H1 (cell line): ENCODE results near the gene VPS41. TPM values are rescaled to one million over a fixed set of nuclear protein-coding genes. Genes with fewer than 3 reads are reported as not detected.

ENCODE experiments used
- CTCF ChIA-PET: fragments of 300-600 bp; sonication (Branson Sonifier 250); formaldehyde crosslinking; loops from one replicate; lab custom pipeline; 2021; ENCODE audit not compliant: partially characterized antibody; lab: Charles Lee
- POLR2A ChIA-PET: fragments of 300-600 bp; sonication (Branson Sonifier 250); formaldehyde crosslinking; loops from one replicate; lab custom pipeline; 2021; ENCODE audit warnings: inconsistent platforms; ENCODE audit not compliant: partially characterized antibody; lab: Charles Lee
- DNase-seq, 2 experiments: peaks; one replicate each; pipeline versions ENCODE4 v3.0.0 to v3.0.0-alpha.2; 2010 to 2022; ENCODE audit warnings: low spot score in 2 of 2, low read depth in 1 of 2, mixed read lengths in 1 of 2
- FAIRE-seq: peaks from 2 replicates; lab custom pipeline; 2011; peaks lifted over from hg19 to GRCh38; lab: Jason Lieb, UNC
- H2AFZ ChIP-seq: 2 replicates; pipeline ENCODE4 v1.8.1; 2012; ENCODE audit warnings: low read length, inconsistent platforms
- H2AK5ac ChIP-seq: 2 replicates; pipeline ENCODE4 v1.6.1; 2013; ENCODE audit warnings: low read depth, low read length
- H2BK120ac ChIP-seq: replicated peaks from 2 replicates; pipeline ENCODE3; 2013; ENCODE audit warnings: low read depth, low read length, inconsistent platforms
- H2BK12ac ChIP-seq: 2 replicates; pipeline ENCODE4 v1.6.1; 2013; ENCODE audit warnings: low read depth, low read length
- H2BK15ac ChIP-seq: 2 replicates; pipeline ENCODE4 v1.6.1; 2013; ENCODE audit warnings: low read length
- H2BK20ac ChIP-seq: 2 replicates; pipeline ENCODE4 v1.6.1; 2013; ENCODE audit warnings: low read length
- H2BK5ac ChIP-seq: 2 replicates; pipeline ENCODE4 v1.6.1; 2013; ENCODE audit warnings: low read depth, low read length
- H3K14ac ChIP-seq: 2 replicates; pipeline ENCODE4 v1.6.1; 2013; ENCODE audit warnings: inconsistent platforms; ENCODE audit not compliant: insufficient read length
- H3K18ac ChIP-seq: 2 replicates; pipeline ENCODE4 v1.6.1; 2013; ENCODE audit warnings: low read length; ENCODE audit errors: extremely low read depth
- H3K23ac ChIP-seq: 2 replicates; pipeline ENCODE4 v1.6.1; 2013; ENCODE audit warnings: inconsistent platforms; ENCODE audit not compliant: insufficient read length
- H3K23me2 ChIP-seq: 2 replicates; pipeline ENCODE4 v1.6.1; 2013; ENCODE audit warnings: low read depth, low read length
- H3K27ac ChIP-seq: 2 replicates; pipeline ENCODE4 v1.6.1; 2011; ENCODE audit warnings: low read depth, low read length, inconsistent platforms
- H3K27me3 ChIP-seq, 4 experiments: replicated peaks in 1 of 4; 1 replicate in 1 of 4; 2 replicates in 3 of 4; pipeline versions ENCODE4 v1.6.1 to v1.8.1; 2011 to 2013; ENCODE audit warnings: low read length in 3 of 4, mild to moderate bottlenecking in 3 of 4, inconsistent platforms in 2 of 4, mixed read lengths in 2 of 4, moderate library complexity in 1 of 4; ENCODE audit not compliant: control insufficient read depth in 3 of 4, insufficient read depth in 3 of 4; ENCODE audit errors: extremely low read depth in 1 of 4
- H3K36me3 ChIP-seq, 4 experiments: 2 replicates each; pipeline versions ENCODE4 v1.6.1 to v1.8.1; 2011 to 2013; ENCODE audit warnings: mild to moderate bottlenecking in 4 of 4, low read length in 3 of 4, moderate library complexity in 2 of 4, control low read depth in 1 of 4, inconsistent platforms in 1 of 4; ENCODE audit not compliant: insufficient read depth in 4 of 4, control insufficient read depth in 2 of 4
- H3K4ac ChIP-seq: replicated peaks from 2 replicates; pipeline ENCODE3; 2013; ENCODE audit warnings: low read length, low read depth, mixed read lengths, inconsistent platforms; ENCODE audit not compliant: insufficient read length
- H3K4me1 ChIP-seq, 4 experiments: replicated peaks in 1 of 4; 1 replicate in 1 of 4; 2 replicates in 3 of 4; pipeline versions ENCODE4 v1.6.1 to v1.8.1; 2011 to 2013; ENCODE audit warnings: low read length in 3 of 4, inconsistent platforms in 2 of 4, mixed read lengths in 1 of 4; ENCODE audit not compliant: insufficient read depth in 4 of 4, control insufficient read depth in 3 of 4
- H3K4me2 ChIP-seq, 2 experiments: 2 replicates each; pipeline versions ENCODE4 v1.6.1 to v1.8.1; 2011 to 2013; ENCODE audit warnings: low read depth in 2 of 2, low read length in 2 of 2, control low read depth in 1 of 2, inconsistent platforms in 1 of 2, mild to moderate bottlenecking in 1 of 2; ENCODE audit not compliant: insufficient read depth in 1 of 2
- H3K4me3 ChIP-seq, 4 experiments: fragments of 200-600, 300-600 bp in 1 of 4; sonication (generic), shearing (Covaris generic), sonication (Bioruptor Twin) in 1 of 4; 2 replicates each; pipeline versions ENCODE4 v1.5.1 to v1.8.1; 2011 to 2016; ENCODE audit warnings: low read length in 4 of 4, low read depth in 3 of 4, control low read depth in 2 of 4, inconsistent platforms in 2 of 4, mild to moderate bottlenecking in 2 of 4, mixed read lengths in 1 of 4, moderate library complexity in 1 of 4; ENCODE audit not compliant: insufficient read depth in 2 of 4; ENCODE audit errors: extremely low read depth in 1 of 4
- H3K56ac ChIP-seq: replicated peaks from 2 replicates; pipeline ENCODE3; 2013; ENCODE audit warnings: low read depth, mild to moderate bottlenecking, mixed read lengths, low read length, inconsistent platforms; ENCODE audit not compliant: insufficient read length
- H3K79me1 ChIP-seq: 2 replicates; pipeline ENCODE4 v1.6.1; 2013; ENCODE audit warnings: low read depth, low read length, control low read depth
- H3K79me2 ChIP-seq, 2 experiments: 2 replicates each; pipeline versions ENCODE4 v1.6.1 to v1.8.1; 2012 to 2013; ENCODE audit warnings: low read length in 2 of 2, mild to moderate bottlenecking in 2 of 2, inconsistent platforms in 1 of 2; ENCODE audit not compliant: insufficient read depth in 2 of 2, control insufficient read depth in 1 of 2
- H3K9ac ChIP-seq, 4 experiments: replicated peaks in 1 of 4; 1 replicate in 1 of 4; 2 replicates in 3 of 4; pipeline versions ENCODE4 v1.6.1 to v1.8.1; 2011 to 2013; ENCODE audit warnings: low read depth in 3 of 4, low read length in 3 of 4, control low read depth in 2 of 4, mild to moderate bottlenecking in 2 of 4, moderate library complexity in 2 of 4, inconsistent platforms in 1 of 4; ENCODE audit errors: extremely low read depth in 1 of 4
- H3K9me3 ChIP-seq, 2 experiments: 2 replicates each; pipeline versions ENCODE4 v1.6.1 to v1.8.1; 2012 to 2013; ENCODE audit warnings: mild to moderate bottlenecking in 2 of 2, moderate library complexity in 2 of 2, control low read depth in 1 of 2, inconsistent platforms in 1 of 2, low read depth in 1 of 2, low read length in 1 of 2, mixed read lengths in 1 of 2; ENCODE audit not compliant: insufficient read depth in 2 of 2
- H4K20me1 ChIP-seq, 2 experiments: replicated peaks in 1 of 2; 2 replicates each; pipeline versions ENCODE3 to v1.8.1; 2011 to 2013; ENCODE audit warnings: inconsistent platforms in 2 of 2, low read length in 2 of 2, mild to moderate bottlenecking in 1 of 2; ENCODE audit not compliant: insufficient read depth in 2 of 2, control insufficient read depth in 1 of 2
- H4K5ac ChIP-seq: 2 replicates; pipeline ENCODE4 v1.6.1; 2013; ENCODE audit warnings: low read length, low read depth, mixed read lengths, inconsistent platforms; ENCODE audit not compliant: insufficient read length
- H4K8ac ChIP-seq: 2 replicates; pipeline ENCODE4 v1.8.0; 2013; ENCODE audit warnings: mild to moderate bottlenecking, moderate library complexity, low read length, inconsistent platforms; ENCODE audit not compliant: insufficient read depth; ENCODE audit errors: extremely low read depth
- H4K91ac ChIP-seq: replicated peaks from 2 replicates; pipeline ENCODE3; 2013; ENCODE audit warnings: low read length, mixed read lengths, inconsistent platforms; ENCODE audit not compliant: insufficient read length
- BCL11A ChIP-seq, 2 experiments: IDR thresholded peaks; one replicate each; pipeline ENCODE4 v1.6.1; 2011; ENCODE audit warnings: low read depth in 2 of 2, low read length in 2 of 2, mild to moderate bottlenecking in 2 of 2
- HDAC2 ChIP-seq, 2 experiments: fragments of 300-600 bp in 1 of 2; sonication (generic) in 1 of 2; IDR thresholded peaks; 2 replicates each; pipeline ENCODE4 v1.6.1; 2011 to 2012; ENCODE audit warnings: low read depth in 2 of 2, low read length in 2 of 2, mild to moderate bottlenecking in 2 of 2, moderate library complexity in 2 of 2, borderline replicate concordance in 1 of 2, inconsistent platforms in 1 of 2
- PHF8 ChIP-seq: fragments of 200-600 bp; sonication (generic); conservative IDR thresholded peaks from 2 replicates; pipeline ENCODE4 v1.7.1; 2012; ENCODE audit warnings: low read depth, mild to moderate bottlenecking, inconsistent platforms, low read length, moderate library complexity
- POLR2A ChIP-seq, 2 experiments: IDR thresholded peaks; 1 replicate in 1 of 2; 2 replicates in 1 of 2; pipeline ENCODE4 v1.6.1; 2011; ENCODE audit warnings: low read depth in 2 of 2, low read length in 2 of 2, mild to moderate bottlenecking in 2 of 2; ENCODE audit errors: control extremely low read depth in 1 of 2
- SRF ChIP-seq: IDR thresholded peaks from 2 replicates; pipeline ENCODE4 v1.6.1; 2011; ENCODE audit warnings: mild to moderate bottlenecking, low read depth, low read length, moderate library complexity
- WGBS, 2 experiments: shearing (Covaris generic) in 1 of 2; methylation state at CpG; one replicate each; pipeline versions ENCODE4 v1.1.6 to v1.1.7; 2013 to 2015; ENCODE audit warnings: low lambda C conversion rate in 2 of 2, mixed read lengths in 2 of 2, inconsistent platforms in 1 of 2, low coverage in 1 of 2, missing lambda C conversion rate in 1 of 2; ENCODE audit not compliant: insufficient replicate concordance in 2 of 2, insufficient coverage in 1 of 2, insufficient read length in 1 of 2; ENCODE audit errors: extremely low coverage in 1 of 2, missing lambda C conversion rate in 1 of 2; 5-methylcytosine and 5-hydroxymethylcytosine counted together
- polyA plus RNA-seq, 7 experiments: library from polyadenylated mRNA; depleted of rRNA in 3 of 7; stranded (reverse) in 5 of 7; unstranded in 2 of 7; fragments of >200 nt in 5 of 7; fragments of 200-250 nt in 2 of 7; gene quantifications; 1 replicate in 5 of 7; 2 replicates in 1 of 7; 4 replicates in 1 of 7; pipeline versions ENCODE4 v1.2.1 to v1.2.3, GENCODE V29; 2011 to 2013; ENCODE audit warnings: missing spikeins in 2 of 7, mixed read lengths in 2 of 7
- total RNA-seq: library from RNA; stranded (reverse); fragmentation: NEBNext Ultra II Directional; extraction: Animal tissue kit (Norgen Biotek cat#: 25700); gene quantifications from 2 replicates; pipeline ENCODE4 v1.2.1, GENCODE V29; 2021

The VPS41 gene
- total and polyA plus RNA-seq, 2 of the 8 experiments (the other 6 are each of a cell fraction or from before 2014, with no cell fraction given), result 10.7 to 63.3 TPM

DNA sequence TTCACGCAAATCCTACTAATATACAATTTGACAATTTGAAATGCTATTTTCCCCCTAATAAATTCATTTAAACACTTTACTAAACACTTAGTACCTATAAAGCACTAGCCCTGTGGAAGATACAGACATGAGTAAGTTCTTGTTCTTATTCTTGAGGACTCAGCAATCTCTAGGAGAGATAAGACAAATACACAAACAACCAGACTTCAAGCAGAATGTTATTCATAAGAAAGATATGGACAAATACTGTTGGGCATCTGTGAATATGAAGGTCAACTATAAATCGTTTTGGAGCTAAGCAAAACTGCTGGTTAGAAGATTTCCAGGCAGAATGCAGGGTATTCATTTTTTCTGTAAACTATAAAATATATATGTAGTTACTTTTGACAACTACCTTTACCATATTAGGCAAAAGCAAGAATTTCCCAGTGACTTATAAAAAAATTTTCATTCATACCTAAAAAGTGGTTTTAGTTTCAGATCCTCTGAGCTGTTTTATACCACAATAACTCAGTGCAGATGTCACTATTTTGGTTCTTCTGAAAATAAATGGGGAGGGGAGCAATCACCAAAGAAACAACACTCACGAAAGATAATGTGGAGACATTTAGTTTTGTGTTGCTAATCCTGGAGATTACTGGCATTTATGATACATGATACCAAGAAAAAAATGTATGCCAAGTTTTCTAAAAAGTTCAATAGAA, 3.8 kb downstream of the VPS41 start:
- no peak overlapping the region for H2BK120ac ChIP-seq
- peaks cover 3 to 5% of the 10 kb centered on the region in 2 experiments for H4K20me1 ChIP-seq
- WGBS, 2 experiments, result 76 to 80% methylated on average over 1 to 3 of the region's 3 CpGs
- no peak overlapping the region for H3K18ac ChIP-seq
- H3K23me2 ChIP-seq, result no peaks in the 10 kb centered on the region; the same call in 1 of the 2 replicates
- no peak overlapping the region for H4K8ac ChIP-seq
- no peak overlapping the region for H3K56ac ChIP-seq
- ChIA-PET CTCF (no interaction called here), POLR2A (interaction anchor here (1.0 kb wide), 1 partner anchor 9 kb away, joined by 4 read pairs; no protein-coding TSS in a partner anchor)
- no peak overlapping the region for H2AK5ac ChIP-seq
- no peak overlapping the region for H4K91ac ChIP-seq
- H3K9me3 ChIP-seq, result no peaks in the 10 kb centered on the region
- H2BK15ac ChIP-seq, result no peak overlapping the region
- H3K4ac ChIP-seq, result no peak overlapping the region
- H3K79me2 ChIP-seq, result peaks cover 0 to 37% of the 10 kb centered on the region in 2 experiments; a peak in 2 of 4 replicates
- H3K27ac ChIP-seq, result no peak overlapping the region
- DNase-seq, result no peak
- TF ChIP-seq SRF (no peak), BCL11A (IDR thresholded peaks at IDR 0.05; ENCODE audit: low read depth in 2 of 2, low read length in 2 of 2) (no peak), HDAC2 (IDR thresholded peaks at IDR 0.05; ENCODE audit: borderline replicate concordance in 1 of 2, low read depth in 2 of 2, low read length in 2 of 2) (no peak), PHF8 (no peak), POLR2A (IDR thresholded peaks at IDR 0.05; ENCODE audit: control extremely low read depth in 1 of 2, low read depth in 2 of 2, low read length in 2 of 2) (no peak)
- H3K23ac ChIP-seq, result no peak overlapping the region
- H3K4me3 ChIP-seq, result no peak overlapping the region
- H3K79me1 ChIP-seq, result peaks cover 5% of the 10 kb centered on the region
- H3K36me3 ChIP-seq, result no peaks in the 10 kb centered on the region
- H2BK20ac ChIP-seq, result no peak overlapping the region
- H3K4me2 ChIP-seq, result no peak overlapping the region
- H2AFZ ChIP-seq, result no peak overlapping the region
- no peak overlapping the region for H3K9ac ChIP-seq
- H3K4me1 ChIP-seq, result peaks cover 0 to 9% (median 1%) of the 10 kb centered on the region in 4 experiments; a peak in 1 of 7 replicates
- no peak overlapping the region for H2BK12ac ChIP-seq
- FAIRE-seq, result no peak
- no peaks in the 10 kb centered on the region for H3K27me3 ChIP-seq
- H2BK5ac ChIP-seq, result no peak overlapping the region
- no peak overlapping the region for H3K14ac ChIP-seq
- no peak overlapping the region for H4K5ac ChIP-seq
